HEK293T (cell line): ENCODE results near the gene CDC45.

Source experiments
- ARNT ChIP-seq: fragments of 450-650 bp; IDR thresholded peaks from 2 replicates; pipeline ENCODE4 v1.6.1; 2017; ENCODE audit warnings: mild to moderate bottlenecking
- BHLHE40 ChIP-seq: fragments of 450-650 bp; IDR thresholded peaks from 2 replicates; pipeline ENCODE4 v1.6.1; 2016; ENCODE audit warnings: mild to moderate bottlenecking, moderate library complexity, borderline replicate concordance
- CTBP1 ChIP-seq: fragments of 450-650 bp; IDR thresholded peaks from 2 replicates; pipeline ENCODE4 v1.6.1; 2016; ENCODE audit warnings: borderline replicate concordance
- ELF4 ChIP-seq: fragments of 450-650 bp; IDR thresholded peaks from 2 replicates; pipeline ENCODE4 v1.6.1; 2017; ENCODE audit warnings: antibody characterized with exemption
- FOXK2 ChIP-seq: fragments of 450-650 bp; IDR thresholded peaks from 2 replicates; pipeline ENCODE4 v1.6.1; 2016; ENCODE audit warnings: mild to moderate bottlenecking
- FOXM1 ChIP-seq: fragments of 450-650 bp; IDR thresholded peaks from 2 replicates; pipeline ENCODE4 v1.6.1; 2017; ENCODE audit warnings: mild to moderate bottlenecking, borderline replicate concordance
- HDGF ChIP-seq: fragments of 450-650 bp; IDR thresholded peaks from 2 replicates; pipeline ENCODE4 v1.6.1; 2017; ENCODE audit warnings: antibody characterized with exemption, borderline replicate concordance
- LEF1 ChIP-seq: fragments of 450-650 bp; IDR thresholded peaks from 2 replicates; pipeline ENCODE4 v1.6.1; 2017; ENCODE audit warnings: mild to moderate bottlenecking, borderline replicate concordance
- SP1 ChIP-seq: fragments of 450-650 bp; IDR thresholded peaks from 2 replicates; pipeline ENCODE4 v1.6.1; 2017
- SUZ12 ChIP-seq: fragments of 450-650 bp; IDR thresholded peaks from 2 replicates; pipeline ENCODE4 v1.6.1; 2016; ENCODE audit warnings: mild to moderate bottlenecking
- TARDBP ChIP-seq: fragments of 450-650 bp; IDR thresholded peaks from 2 replicates; pipeline ENCODE4 v1.6.1; 2016
- ZNF384 ChIP-seq: fragments of 450-650 bp; IDR thresholded peaks from 2 replicates; pipeline ENCODE4 v1.6.1; 2016
- TF ChIP-seq, protein P1 (sequence below): fragments of 450-650 bp; IDR thresholded peaks from 2 replicates; pipeline ENCODE4 v1.6.1; 2016

DNA sequence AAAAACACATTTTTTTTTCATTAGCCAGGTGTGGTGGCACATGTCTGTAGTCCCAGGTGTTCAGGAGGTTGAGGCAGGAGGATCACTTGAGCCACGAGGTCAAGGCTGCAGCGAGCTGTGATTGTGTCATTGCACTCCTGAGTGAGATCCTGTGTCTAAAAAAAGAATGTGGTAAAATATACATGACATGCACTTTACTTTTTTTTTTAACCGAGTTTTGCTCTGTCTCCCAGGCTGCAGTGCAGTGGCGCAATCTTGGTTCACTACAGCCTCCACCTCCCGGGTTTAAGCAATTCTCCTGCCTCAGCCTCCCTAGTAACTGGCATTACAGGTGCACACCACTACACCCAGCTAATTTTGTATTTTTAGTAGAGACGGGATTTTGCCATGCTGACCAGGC lies 67.0 kb downstream of the CDC45 start:
- TF ChIP-seq, protein P1, sequence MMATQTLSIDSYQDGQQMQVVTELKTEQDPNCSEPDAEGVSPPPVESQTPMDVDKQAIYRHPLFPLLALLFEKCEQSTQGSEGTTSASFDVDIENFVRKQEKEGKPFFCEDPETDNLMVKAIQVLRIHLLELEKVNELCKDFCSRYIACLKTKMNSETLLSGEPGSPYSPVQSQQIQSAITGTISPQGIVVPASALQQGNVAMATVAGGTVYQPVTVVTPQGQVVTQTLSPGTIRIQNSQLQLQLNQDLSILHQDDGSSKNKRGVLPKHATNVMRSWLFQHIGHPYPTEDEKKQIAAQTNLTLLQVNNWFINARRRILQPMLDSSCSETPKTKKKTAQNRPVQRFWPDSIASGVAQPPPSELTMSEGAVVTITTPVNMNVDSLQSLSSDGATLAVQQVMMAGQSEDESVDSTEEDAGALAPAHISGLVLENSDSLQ = no peak
- TF ChIP-seq TARDBP (no peak), FOXK2 (no peak), FOXM1 (no peak), ZNF384 (no peak), ARNT (no peak), SUZ12 (no peak), HDGF (no peak), ELF4 (no peak), BHLHE40 (no peak), CTBP1 (no peak), SP1 (no peak), LEF1 (no peak)
